Measurements from ENCODE around the gene CDKN2B.

- TF ChIP-seq CTCF (IDR thresholded peaks at IDR 0.05) (no peak), POLR2AphosphoS5 (IDR thresholded peaks at IDR 0.05; ENCODE audit: low read depth, low read length) (no peak), SIN3A (IDR thresholded peaks at IDR 0.05; ENCODE audit: borderline replicate concordance, insufficient read depth, low read depth, low read length) (no peak)
Observed at GRCh38 chr9:21983561-21983935, 25.6 kb downstream of the CDKN2B start.
